ENCODE results near the gene ABCC4. TPM values are rescaled to one million over a fixed set of nuclear protein-coding genes. Genes with fewer than 3 reads are reported as not detected.

The ABCC4 gene
- total and polyA plus RNA-seq, 2 experiments from 2014 or later: 9.8 to 23.3 TPM

- Histone ChIP-seq H3K9me2 (replicated peaks; ENCODE audit: insufficient read depth) (no peaks in the 10 kb centered on the region), H3K4me2 (no peak overlapping the region), H2AFZ (no peak overlapping the region), H4K20me1 (ENCODE audit: insufficient read depth, poor library complexity, severe bottlenecking) (no peaks in the 10 kb centered on the region), H3K4me1 (ENCODE audit: insufficient read depth) (peaks cover 3% of the 10 kb centered on the region), H3K27me3 (no peaks in the 10 kb centered on the region), H3K79me2 (no peaks in the 10 kb centered on the region), H3K27ac (no peak overlapping the region), H3K36me3 (replicated peaks; ENCODE audit: insufficient read depth, low read depth) (no peaks in the 10 kb centered on the region), H3K9me3 (ENCODE audit: low read depth) (no peaks in the 10 kb centered on the region), H3K4me3 (no peak overlapping the region)
- TF ChIP-seq EZH2phosphoT487 (IDR thresholded peaks at IDR 0.05; ENCODE audit: low read depth, severe bottlenecking, unreplicated experiment): no peak
- TF ChIP-seq CTCF (IDR thresholded peaks at IDR 0.05; ENCODE audit: poor library complexity): no peak
- no peak for TF ChIP-seq EZH2 (IDR thresholded peaks at IDR 0.05; ENCODE audit: borderline replicate concordance)
- WGBS (ENCODE audit: low lambda C conversion rate, missing lambda C conversion rate): 64% methylated on average over 4 of the region's 4 CpGs
- no peak for DNase-seq (ENCODE audit: low spot score)
Measured at GRCh38 chr13:95122063-95122462, 179.2 kb downstream of the ABCC4 start.

GRCh38 chr13:95121516-95121915 lies 179.7 kb downstream of the ABCC4 start:
- Histone ChIP-seq H3K9me2 (replicated peaks; ENCODE audit: insufficient read depth) (no peaks in the 10 kb centered on the region), H2AFZ (no peak overlapping the region), H3K27me3 (no peaks in the 10 kb centered on the region), H3K4me3 (no peak overlapping the region), H3K9me3 (ENCODE audit: low read depth) (no peaks in the 10 kb centered on the region), H3K79me2 (no peaks in the 10 kb centered on the region), H3K36me3 (replicated peaks; ENCODE audit: insufficient read depth, low read depth) (no peaks in the 10 kb centered on the region), H3K4me2 (no peak overlapping the region), H3K4me1 (ENCODE audit: insufficient read depth) (peaks cover 3% of the 10 kb centered on the region), H4K20me1 (ENCODE audit: insufficient read depth, poor library complexity, severe bottlenecking) (no peaks in the 10 kb centered on the region), H3K27ac (no peak overlapping the region)
- 95% methylated on average over 1 of the region's 1 CpG for WGBS (ENCODE audit: low lambda C conversion rate, missing lambda C conversion rate)
- no peak for TF ChIP-seq CTCF (IDR thresholded peaks at IDR 0.05; ENCODE audit: poor library complexity)
- TF ChIP-seq EZH2 (IDR thresholded peaks at IDR 0.05; ENCODE audit: borderline replicate concordance): no peak
- TF ChIP-seq EZH2phosphoT487 (IDR thresholded peaks at IDR 0.05; ENCODE audit: low read depth, severe bottlenecking, unreplicated experiment): no peak
- DNase-seq (ENCODE audit: low spot score): no peak

- H4K20me1 ChIP-seq (ENCODE audit: insufficient read depth, poor library complexity, severe bottlenecking): no peaks in the 10 kb centered on the region
- peaks cover 3% of the 10 kb centered on the region for H3K4me1 ChIP-seq (ENCODE audit: insufficient read depth)
- 96% methylated on average over 2 of the region's 2 CpGs for WGBS (ENCODE audit: low lambda C conversion rate, missing lambda C conversion rate)
Measured at GRCh38 chr13:95120650-95121049, 180.6 kb downstream of the ABCC4 start.

More at GRCh38 chr13:95120650-95121049, 180.6 kb downstream of the ABCC4 start:
- H3K27me3 ChIP-seq: no peaks in the 10 kb centered on the region
- no peaks in the 10 kb centered on the region for H3K9me3 ChIP-seq (ENCODE audit: low read depth)
- no peak overlapping the region for H3K4me2 ChIP-seq
- no peaks in the 10 kb centered on the region for H3K79me2 ChIP-seq
- H3K4me3 ChIP-seq: no peak overlapping the region
- TF ChIP-seq EZH2 (IDR thresholded peaks at IDR 0.05; ENCODE audit: borderline replicate concordance): no peak
- TF ChIP-seq EZH2phosphoT487 (IDR thresholded peaks at IDR 0.05; ENCODE audit: low read depth, severe bottlenecking, unreplicated experiment): no peak
- no peak for TF ChIP-seq CTCF (IDR thresholded peaks at IDR 0.05; ENCODE audit: poor library complexity)
- H2AFZ ChIP-seq: no peak overlapping the region
- H3K36me3 ChIP-seq (replicated peaks; ENCODE audit: insufficient read depth, low read depth): no peaks in the 10 kb centered on the region
- no peak overlapping the region for H3K27ac ChIP-seq
- DNase-seq (ENCODE audit: low spot score): no peak
- no peaks in the 10 kb centered on the region for H3K9me2 ChIP-seq (replicated peaks; ENCODE audit: insufficient read depth)

Data from hepatocyte (in vitro differentiated cells).